Measurements from ENCODE around the gene NKD2.

NKD2 gene

DNA sequence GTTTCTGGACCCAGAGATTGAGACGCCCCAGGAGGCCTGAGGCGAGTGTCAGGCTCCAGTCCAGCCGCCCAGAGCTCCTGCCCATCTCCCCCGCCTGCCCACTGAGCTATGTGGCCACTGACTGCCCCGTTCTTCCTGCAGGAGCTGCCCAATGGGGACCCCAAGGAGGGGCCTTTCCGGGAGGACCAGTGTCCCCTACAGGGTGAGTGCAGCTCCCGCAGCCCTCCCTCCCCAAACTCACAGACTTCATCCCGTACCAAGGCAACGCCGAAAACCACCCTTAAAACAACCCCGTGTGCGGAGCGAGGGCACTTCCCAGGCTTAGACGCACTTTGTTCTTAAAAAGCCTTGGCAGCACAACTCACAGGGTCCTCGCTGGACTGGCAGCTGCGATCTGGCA is 23.4 kb downstream of the NKD2 start:
- no peak for DNase-seq

DNA sequence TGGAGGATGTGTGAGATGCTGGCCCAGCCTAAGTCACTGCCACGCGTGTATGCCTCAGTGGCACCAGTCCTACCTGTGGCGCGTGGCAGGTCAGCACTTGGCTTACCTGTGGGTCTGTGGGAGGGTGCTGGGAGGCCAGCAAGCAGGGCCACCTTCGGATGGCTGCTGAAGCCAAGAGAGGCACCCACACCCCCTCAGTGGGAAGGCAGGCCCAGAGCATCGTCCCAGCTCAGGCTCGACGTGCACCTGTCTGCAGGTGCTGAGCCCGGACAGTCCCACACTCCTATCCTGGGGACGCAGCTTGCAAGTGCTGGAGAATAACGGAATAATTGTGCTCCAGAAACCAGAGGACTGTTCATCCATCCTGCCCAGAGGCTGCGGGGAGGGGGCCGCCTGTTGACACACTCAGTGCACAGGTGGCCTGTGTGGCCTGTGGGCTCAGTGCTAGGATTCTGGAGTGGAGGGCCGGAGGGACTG is 24.0 kb downstream of the NKD2 start:
- no peak for DNase-seq

DNA sequence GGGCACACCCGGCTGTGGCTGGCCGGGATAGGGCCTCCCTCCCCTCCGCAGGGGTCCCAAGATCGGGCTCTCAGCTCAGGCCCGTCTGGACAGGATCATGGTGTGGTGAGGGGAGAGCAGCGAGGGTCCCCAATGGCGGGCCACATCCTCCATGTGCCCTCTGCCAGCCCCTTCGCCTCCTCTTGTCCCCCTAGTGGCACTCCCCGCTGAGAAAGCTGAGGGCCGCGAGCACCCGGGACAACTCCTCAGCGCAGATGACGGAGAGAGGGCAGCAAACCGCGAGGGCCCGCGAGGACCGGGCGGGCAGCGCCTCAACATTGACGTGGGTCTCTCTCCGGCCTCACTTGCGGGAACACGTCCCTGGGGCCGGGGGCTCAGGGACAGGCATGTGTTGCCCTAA is 24.6 kb downstream of the NKD2 start:
- no peak for DNase-seq

DNA sequence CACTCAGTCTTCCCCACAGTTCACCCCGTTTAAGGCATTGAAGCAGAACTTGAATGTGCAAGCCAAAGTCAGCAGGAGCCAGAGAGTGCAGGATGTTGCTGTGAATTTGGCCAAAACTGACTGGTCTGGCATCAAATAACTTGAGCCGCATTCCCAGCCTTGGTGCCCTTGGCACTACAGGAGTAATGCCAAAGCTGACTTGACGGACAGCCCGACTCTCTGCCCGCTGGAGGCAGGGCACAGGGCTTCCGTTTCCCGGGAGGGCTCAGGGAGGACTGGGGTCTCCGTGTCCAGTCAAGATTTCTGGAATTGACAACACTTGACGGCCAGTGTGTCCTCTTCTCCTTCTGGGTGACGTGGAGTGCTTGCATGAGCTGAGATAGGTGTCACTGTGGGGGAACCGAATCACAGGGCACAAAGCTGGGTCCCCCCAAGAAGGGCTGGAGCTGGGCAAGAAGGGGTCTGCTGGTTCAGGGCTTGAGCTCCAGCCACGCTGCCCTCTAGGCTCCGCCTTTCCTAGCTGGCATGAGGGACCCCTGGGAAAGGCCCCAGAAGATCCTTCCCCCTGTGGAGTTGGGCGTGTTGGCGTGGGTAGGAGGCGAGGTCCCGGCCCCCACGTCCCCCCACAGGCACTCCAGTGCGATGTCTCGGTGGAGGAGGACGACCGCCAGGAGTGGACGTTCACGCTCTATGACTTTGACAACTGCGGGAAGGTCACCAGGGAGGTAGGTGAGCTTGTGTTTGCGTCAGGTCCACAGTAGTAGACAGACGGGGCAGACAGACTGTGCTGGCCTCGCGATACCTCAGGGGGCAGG is 25.2 kb downstream of the NKD2 start:
- no peak for DNase-seq

DNA sequence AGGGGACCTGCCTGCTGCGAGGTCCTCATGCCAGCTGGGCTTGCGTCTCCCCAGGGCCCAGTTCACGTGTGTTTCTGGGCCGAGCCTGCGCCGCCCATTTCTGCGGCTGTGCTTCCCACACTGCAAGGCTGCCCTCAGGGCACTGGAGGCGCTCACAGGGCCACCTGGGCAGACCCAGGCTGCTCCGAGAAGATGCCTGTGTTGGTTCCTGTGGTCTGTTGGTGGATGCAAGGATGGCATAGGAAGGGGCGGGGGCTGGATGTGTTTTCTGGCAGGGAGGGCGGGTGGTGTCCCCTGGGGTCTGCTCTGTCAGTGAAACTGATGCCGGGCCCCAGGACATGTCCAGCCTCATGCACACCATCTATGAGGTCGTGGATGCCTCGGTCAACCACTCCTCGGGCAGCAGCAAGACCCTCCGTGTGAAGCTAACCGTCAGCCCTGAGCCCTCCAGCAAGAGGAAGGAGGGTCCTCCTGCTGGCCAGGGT is 25.9 kb downstream of the NKD2 start:
- no peak for DNase-seq

DNA sequence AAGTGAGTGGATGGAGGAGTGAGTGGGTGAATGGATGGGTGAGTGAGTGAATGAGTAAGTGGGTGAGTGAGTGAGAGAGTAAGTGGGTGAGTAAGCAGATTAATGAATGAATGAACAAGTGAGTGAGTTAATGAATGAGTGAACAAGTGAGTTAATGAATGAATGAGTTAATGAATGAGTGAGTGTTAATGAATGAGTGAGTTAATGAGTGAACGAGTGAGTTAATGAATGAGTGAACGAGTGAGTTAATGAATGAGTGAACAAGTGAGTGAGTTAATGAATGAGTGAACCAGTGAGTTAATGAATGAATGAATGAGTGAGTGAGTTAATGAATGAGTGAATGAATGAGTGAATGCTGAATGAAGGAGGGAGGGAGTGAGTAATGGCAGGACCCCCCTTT is 26.4 kb downstream of the NKD2 start:
- DNase-seq = no peak

DNA sequence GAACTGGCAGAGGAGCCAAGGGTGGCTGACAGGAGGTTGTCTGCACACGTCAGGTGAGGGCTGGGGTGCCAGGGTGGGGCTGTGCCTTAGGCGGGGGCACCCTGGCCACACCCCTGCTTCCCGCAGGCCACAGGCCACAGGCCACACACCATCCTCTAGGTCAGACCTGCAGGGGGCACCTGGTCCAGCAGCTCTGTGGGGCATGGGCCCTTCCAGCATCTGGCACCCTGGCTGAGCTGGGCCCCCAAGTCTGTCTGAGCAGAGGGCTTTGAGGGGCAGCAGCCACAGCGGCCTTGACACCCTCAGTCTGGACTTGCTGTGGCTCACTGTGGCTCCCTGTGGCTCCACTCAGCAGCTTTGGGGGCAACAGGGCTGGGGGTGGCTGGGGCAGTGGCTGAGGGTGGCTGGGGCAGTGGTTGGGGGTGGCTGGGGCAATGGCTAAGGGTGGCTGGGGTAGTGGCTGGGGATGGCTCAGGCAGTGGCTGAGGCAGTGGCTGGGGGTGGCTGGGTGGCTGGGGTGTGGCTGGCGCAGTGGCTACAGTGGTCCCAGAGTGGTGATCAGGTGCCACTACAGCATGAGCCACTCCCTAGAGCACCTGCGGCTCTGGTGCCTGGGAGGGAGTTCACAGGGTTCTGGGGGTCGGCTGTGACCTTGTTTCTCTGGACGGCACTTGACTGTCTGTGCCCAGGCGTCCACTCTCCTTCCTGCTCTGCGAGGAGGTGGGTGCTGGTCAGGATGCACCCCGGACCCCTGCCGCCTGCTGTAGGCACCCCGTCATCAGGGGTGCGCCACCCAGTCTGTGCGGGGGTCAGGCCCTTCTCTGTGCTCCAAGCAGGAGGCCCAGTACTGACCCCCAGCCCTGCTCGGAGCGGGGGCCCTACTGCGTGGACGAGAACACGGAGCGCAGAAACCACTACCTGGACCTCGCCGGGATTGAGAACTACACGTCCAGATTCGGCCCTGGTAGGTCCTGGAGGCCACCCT is 27.1 kb downstream of the NKD2 start:
- no peak for DNase-seq

DNA sequence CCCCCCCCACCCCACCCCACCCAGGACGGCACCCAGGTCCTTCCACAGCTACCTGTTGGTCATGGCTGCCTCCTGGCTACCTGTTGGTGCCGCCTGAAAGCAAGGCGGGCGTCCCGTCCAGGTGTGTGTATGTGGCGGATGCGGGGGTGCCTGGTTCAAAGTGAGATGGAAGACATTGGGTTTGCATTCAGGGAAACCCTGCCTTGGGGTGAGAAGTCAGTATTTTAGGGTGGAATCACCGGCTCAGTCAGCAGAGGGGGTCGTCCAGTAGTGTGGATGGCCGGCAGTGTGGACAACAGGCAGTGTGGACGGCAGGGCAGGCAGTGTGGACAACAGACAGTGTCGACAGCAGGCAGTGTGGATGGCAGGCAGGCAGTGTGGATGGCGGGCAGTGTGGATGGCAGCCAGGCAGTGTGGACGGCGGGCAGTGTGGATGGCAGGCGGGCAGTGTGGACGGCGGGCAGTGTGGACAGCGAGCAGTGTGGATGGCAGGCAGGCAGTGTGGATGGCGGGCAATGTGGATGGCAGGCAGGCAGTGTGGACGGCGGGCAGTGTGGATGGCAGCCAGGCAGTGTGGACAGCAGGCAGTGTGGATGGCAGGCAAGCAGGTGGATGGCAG is 28.0 kb downstream of the NKD2 start:
- DNase-seq = no peak

DNA sequence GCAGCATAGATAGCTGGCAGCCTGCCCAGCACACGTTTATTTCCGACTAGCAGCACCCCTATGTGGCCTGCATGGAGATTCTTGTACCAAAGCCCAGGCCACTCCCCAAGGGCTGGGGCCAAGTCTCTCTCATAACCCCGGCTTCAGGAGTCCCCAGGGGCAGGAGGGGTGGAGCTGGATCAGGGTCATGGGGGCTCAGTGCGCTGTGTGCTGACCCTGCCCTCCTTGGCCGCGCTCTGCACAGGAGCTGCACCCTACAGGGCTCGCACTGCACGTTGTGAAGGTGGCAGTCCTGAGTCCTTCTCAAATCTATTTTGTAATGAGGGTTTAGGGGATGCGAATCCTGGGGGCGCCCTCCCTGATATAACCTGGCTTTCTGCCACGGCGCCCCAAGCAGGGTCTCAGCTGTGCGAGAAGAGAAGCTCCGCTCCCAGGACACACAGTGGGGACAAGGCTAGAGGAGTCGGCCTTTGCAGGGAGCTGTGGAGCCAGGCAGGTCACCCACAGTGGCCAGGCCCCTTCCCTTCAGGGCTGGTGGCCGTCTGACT is 28.6 kb downstream of the NKD2 start:
- DNase-seq = no peak

DNA sequence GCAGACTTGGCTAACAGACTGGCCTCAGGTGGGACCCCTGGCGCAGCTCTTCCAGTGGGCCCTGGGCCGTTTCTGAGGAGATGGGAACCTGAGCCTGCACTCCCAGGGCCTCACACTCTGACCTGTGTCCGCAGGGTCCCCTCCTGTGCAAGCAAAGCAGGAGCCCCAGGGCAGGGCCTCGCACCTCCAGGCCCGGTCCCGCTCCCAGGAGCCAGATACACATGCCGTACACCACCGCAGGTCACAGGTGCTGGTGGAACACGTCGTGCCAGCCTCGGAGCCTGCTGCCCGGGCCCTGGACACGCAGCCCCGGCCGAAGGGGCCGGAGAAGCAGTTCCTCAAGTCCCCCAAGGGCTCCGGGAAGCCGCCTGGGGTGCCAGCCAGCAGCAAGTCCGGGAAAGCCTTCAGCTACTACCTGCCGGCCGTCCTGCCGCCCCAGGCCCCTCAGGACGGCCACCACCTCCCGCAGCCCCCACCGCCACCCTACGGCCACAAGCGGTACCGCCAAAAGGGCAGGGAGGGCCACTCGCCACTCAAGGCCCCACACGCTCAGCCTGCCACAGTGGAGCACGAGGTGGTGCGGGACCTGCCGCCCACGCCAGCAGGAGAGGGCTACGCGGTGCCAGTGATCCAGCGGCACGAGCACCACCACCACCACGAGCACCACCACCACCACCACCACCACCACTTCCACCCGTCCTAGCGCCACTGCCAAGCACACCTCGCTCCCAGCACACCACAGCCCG is 29.2 kb downstream of the NKD2 start:
- no peak for DNase-seq

DNA sequence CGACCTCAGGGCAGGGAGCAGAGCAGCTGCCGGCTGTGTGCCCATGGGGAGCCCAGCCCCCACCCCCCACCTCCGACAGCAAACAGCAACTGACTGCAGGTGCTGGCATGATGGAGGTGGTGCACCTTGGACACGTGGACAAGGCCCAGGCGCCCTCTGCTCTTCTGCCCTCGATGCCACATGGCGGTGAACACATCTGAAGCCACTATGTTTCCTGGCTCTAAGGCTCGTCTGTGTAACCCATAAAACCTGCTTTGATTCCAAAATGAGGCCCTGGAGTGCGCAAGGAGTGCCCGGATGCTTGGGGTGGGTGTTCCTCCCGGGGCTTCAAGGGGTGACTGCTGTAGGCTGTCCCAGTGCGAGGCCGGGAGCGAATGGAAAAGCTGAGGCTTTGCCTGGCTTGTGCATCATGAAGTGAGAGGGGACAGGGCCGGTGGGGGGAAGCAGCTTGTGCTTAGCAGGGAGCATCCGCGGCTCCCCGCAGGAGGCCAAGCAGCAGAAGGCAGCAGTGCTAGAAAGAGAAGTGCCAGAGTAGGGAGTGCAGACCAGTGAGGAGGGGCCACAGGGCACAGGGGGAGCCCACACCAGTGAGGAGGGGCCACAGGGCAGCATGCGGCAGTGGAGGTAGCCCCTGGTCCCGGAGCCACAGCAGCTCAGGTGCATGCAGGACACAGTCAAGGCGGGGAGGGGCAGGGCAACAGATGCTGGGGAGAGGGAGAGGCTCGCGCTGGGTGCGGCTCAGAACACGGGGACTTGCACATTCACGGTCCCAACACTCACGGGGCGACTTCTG is 30.0 kb downstream of the NKD2 start:
- no peak for DNase-seq

DNA sequence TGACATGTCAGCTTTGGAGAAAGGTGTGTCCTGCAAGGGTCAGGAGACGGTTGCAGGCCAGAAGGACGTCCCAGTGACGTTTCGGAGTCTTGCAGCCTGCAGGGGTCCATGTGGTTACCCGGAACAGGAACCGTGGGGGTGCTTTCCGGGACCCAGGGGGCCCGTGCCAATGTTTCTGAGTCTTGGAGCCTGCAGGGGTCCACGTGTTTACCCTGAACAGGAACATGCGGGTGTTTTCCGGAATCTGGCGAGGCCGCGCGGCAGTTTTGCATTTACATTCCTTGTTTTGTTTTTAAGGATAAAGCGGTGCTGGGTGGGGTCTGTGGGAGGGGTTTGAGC is 30.6 kb downstream of the NKD2 start:
- no peak for DNase-seq

DNA sequence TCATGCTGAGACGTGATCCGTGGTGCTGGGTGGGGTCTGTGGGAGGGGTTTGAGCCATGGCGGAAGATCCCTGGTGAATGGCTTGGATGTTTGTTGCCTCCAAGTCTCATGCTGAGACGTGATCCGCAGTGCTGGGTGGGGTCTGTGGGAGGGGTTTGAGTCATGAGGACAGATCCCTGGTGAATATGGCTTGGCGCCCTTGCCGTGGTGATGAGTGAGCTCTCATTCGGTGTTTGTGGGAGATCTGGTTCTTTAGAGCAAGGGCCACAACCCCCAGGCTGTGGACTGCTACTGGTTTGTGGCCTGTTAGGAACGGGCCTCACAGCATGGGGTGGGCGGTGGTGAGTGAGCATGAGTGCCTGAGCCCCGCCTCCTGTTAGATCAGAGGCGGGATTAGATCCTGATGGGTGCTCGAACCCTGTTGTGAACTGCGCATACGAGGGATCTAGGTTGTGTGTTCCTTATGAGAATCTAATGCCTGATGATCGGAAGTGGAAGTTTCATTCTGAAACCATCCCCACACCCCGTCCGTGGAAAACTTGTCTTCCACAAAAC is 31.2 kb downstream of the NKD2 start:
- DNase-seq = no peak

DNA sequence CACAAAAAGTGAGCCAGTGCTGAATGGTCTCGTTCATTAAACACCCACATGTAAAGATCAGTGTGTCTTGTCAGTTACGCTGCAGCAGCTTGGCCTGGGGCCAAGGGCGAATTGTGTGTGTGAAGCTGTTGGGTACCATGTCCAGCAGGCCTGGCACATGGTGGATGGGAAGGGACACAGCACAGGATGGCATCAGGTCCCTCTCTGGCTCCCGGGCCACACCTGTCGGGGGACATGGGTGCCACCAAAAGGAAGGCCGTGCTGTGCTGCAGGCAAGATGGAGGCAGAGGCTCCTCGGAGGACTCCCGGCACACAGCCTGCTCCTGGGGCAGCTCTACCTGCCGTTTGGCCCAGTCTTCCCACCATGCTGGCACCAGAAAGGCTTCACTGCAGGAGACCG is 32.0 kb downstream of the NKD2 start:
- DNase-seq = no peak

DNA sequence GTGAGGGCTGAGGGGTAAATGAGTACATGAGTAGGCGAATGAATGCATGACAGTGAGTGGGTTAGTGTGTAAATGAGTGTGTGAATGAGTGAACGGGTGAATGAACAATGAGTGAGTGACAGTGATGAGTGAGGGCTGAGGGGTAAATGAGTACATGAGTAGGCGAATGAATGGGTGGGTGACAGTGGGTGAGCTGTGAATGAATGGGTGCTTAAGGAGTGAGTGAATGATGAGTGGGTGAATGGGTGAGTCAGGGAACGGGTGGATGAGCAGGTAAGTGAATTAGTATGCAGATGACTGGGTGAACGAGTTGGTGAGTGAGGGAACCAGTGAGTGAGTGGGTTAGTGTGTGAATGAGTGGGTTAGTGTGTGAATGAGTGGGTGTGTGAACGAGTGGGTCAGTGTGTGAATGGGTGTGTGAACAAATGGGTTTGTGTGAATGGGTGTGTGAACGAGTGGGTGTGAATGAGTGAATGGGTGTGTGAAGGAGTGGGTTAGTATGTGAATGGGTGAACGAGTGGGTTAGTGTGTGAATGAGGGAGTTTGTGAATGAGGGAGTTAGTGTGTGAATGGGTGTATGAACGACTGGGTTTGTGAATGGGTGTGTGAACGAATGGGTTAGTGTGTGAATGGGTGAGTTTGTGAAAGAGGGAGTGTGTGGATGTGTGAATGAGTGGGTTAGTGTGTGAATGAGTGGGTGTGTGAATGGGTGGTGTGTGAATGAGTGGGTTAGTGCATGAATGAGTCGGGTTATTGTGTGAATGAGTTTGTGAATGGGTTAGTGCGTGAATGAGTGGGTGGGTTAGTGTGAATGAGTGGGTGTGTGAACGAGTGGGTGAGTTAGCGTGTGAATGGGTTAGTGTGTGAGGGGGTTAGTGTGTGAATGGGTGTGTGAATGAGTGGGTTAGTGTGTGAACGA is 32.9 kb downstream of the NKD2 start:
- DNase-seq = no peak

DNA sequence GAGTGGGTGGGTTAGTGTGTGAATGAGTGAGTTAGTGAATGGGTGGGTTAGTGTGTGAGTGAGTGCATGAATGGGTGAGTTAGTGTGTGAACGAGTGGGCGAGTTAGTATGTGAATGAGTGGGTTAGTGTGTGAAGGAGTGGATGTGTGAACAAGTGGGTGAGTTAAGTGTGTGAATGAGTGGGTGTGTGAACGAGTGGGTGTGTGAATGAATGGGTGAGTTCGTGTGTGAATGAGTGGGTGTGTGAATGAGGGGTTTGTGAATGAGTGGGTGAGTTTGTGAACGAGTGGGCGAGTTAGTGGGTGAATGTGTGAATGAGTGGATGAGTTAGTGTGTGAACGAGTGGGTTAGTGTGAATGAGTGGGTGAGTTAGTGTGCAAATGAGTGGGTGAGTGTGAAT is 34.0 kb downstream of the NKD2 start:
- no peak for DNase-seq

DNA sequence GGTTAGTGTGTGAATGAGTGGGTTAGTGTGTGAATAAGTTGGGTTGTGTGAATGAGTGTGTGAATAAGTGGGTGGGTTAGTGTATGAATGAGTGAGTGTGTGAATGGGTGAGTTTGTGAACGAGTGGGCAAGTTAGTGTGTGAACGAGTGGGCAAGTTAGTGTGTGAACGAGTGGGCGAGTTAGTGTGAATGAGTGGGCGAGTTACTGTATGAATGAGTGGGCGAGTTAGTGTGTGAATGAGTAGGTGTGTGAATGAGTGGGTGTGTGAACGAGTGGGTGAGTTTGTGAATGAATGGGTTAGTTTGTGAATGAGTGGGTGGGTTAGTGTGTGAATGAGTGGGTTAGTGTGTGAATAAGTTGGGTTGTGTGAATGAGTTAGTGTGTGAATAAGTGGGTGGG is 34.7 kb downstream of the NKD2 start:
- no peak for DNase-seq

DNA sequence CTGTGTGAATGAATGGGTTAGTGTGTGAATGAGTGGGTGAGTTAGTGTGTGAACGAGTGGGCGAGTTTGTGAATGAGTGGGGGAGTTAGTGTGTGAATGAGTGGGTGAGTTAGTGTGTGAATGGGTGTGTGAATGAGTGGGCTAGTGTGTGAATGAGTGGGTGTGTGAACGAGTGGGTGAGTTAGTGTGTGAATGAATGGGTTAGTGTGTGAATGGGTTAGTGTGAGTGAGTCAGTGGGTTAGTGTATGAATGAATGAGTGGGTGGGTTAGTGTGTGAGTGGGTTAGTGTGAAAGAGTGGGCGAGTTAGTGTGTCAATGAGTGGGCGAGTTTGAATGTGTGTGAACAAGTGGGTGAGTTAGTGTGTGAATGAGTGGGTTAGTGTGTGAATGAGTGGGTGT is 35.5 kb downstream of the NKD2 start:
- DNase-seq = no peak

DNA sequence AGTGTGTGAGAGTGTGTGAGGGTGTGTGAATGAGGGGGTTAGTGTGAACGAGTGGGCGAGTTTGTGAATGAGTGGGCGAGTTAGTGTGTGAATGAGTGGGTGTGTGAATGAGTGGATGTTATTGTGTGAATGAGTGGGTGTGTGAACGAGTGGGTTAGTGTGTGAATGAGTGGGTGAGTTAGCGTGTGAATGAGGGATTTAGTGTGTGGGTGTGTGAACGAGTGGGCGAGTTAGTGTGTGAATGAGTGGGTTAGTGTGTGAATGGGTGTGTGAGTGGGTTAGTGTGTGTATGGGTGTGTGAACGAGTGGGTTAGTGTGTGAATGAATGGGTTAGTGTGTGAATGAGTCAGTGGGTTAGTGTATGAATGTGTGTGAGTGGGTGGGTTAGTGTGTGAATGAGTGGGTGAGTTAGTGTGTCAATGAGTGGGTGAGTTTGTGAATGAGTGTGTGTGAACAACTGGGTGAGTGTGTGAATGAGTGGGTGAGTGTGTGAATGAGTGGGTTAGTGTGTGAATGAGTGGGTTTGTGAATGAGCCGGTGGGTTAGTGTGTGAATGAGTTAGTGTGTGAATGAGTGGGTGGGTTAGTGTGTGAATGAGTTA is 37.5 kb downstream of the NKD2 start:
- no peak for DNase-seq
